B cell (primary cell): ENCODE data around the gene SREBF1. TPM values are rescaled to one million over a fixed set of nuclear protein-coding genes. Genes with fewer than 3 reads are reported as not detected.

Experiments used
- ATAC-seq: fragments of 200-7000 bp; cut with Tn5 transposase; one replicate; pipeline ENCODE4 v1.10.0; 2021; ENCODE audit warnings: low read depth, mild to moderate bottlenecking, moderate number of reproducible peaks, moderate library complexity
- CTCF ChIA-PET: fragments of 350-600 bp; sonication (Branson Sonifier 250); formaldehyde crosslinking; loops from one replicate; lab custom pipeline; 2021; ENCODE audit warnings: antibody characterized with exemption, inconsistent platforms; lab: Charles Lee
- POLR2A ChIA-PET: fragments of 350-600 bp; sonication (Branson Sonifier 250); formaldehyde crosslinking; loops from one replicate; lab custom pipeline; 2021; ENCODE audit warnings: antibody characterized with exemption; lab: Charles Lee
- DNase-seq: peaks from one replicate; pipeline ENCODE4 v3.0.0; 2013
- H2AFZ ChIP-seq: 2 replicates; pipeline ENCODE4 v1.6.1; 2012; ENCODE audit warnings: mild to moderate bottlenecking, low read depth, low read length; ENCODE audit not compliant: insufficient read depth, poor library complexity, severe bottlenecking
- H3K27ac ChIP-seq, 2 donors: 1 replicate in 1 of 2; 2 replicates in 1 of 2; pipeline ENCODE4 v1.5.1; 2012 to 2013; ENCODE audit warnings: low read length in 2 of 2, mild to moderate bottlenecking in 2 of 2, moderate library complexity in 1 of 2
- H3K27me3 ChIP-seq, 4 experiments: fragments of 200-600 bp in 1 of 4; sonication (generic) in 1 of 4; replicated peaks in 1 of 4; 1 replicate in 2 of 4; 2 replicates in 2 of 4; pipeline versions ENCODE4 v1.6.1 to v1.7.0; 2013 to 2016; ENCODE audit warnings: low read length in 3 of 4, mild to moderate bottlenecking in 2 of 4, mixed read lengths in 1 of 4, moderate library complexity in 1 of 4; ENCODE audit not compliant: insufficient read depth in 4 of 4, control insufficient read depth in 3 of 4; ENCODE audit errors: control extremely low read depth in 1 of 4
- H3K36me3 ChIP-seq, 2 experiments: replicated peaks in 1 of 2; 1 replicate in 1 of 2; 2 replicates in 1 of 2; pipeline versions ENCODE4 v1.6.1 to v1.7.1; 2013; ENCODE audit warnings: low read length in 1 of 2; ENCODE audit not compliant: insufficient read depth in 2 of 2, control insufficient read depth in 1 of 2; ENCODE audit errors: control extremely low read depth in 1 of 2, extremely low read depth in 1 of 2
- H3K4me1 ChIP-seq, 2 donors: fragments of 200-600 bp in 1 of 2; sonication (generic) in 1 of 2; 1 replicate in 1 of 2; 2 replicates in 1 of 2; pipeline versions ENCODE4 v1.5.1 to v1.6.1; 2013 to 2017; ENCODE audit warnings: low read length in 2 of 2; ENCODE audit not compliant: control insufficient read depth in 2 of 2, insufficient read depth in 2 of 2
- H3K4me2 ChIP-seq: replicated peaks from 2 replicates; pipeline ENCODE3; 2012; ENCODE audit warnings: mild to moderate bottlenecking, low read depth, low read length; ENCODE audit not compliant: poor library complexity, severe bottlenecking
- H3K4me3 ChIP-seq, 5 experiments: fragments of 200-600 bp in 1 of 5; sonication (generic) in 1 of 5; 1 replicate in 3 of 5; 2 replicates in 2 of 5; pipeline versions ENCODE4 v1.5.1 to v1.7.0; 2011 to 2016; ENCODE audit warnings: low read length in 4 of 5, mild to moderate bottlenecking in 4 of 5, low read depth in 2 of 5, control low read depth in 1 of 5, moderate library complexity in 1 of 5; ENCODE audit not compliant: insufficient read depth in 1 of 5; ENCODE audit errors: control extremely low read depth in 1 of 5, extremely low read depth in 1 of 5
- H3K79me2 ChIP-seq: fragments of 200-600 bp; sonication (generic); one replicate; pipeline ENCODE4 v1.6.0; 2016; ENCODE audit warnings: low read length; ENCODE audit not compliant: control insufficient read depth, insufficient read depth
- H3K9ac ChIP-seq: fragments of 200-600 bp; sonication (generic); 2 replicates; pipeline ENCODE4 v1.6.1; 2017; ENCODE audit warnings: mild to moderate bottlenecking, low read length, moderate library complexity
- H3K9me3 ChIP-seq, 3 donors: one replicate each; pipeline versions ENCODE4 v1.6.1 to v1.7.1; 2013; ENCODE audit warnings: low read length in 2 of 3; ENCODE audit not compliant: control insufficient read depth in 2 of 3, insufficient read depth in 1 of 3; ENCODE audit errors: control extremely low read depth in 1 of 3
- H4K20me1 ChIP-seq: 2 replicates; pipeline ENCODE4 v1.6.0; 2012; ENCODE audit warnings: mild to moderate bottlenecking, low read length; ENCODE audit not compliant: insufficient read depth, control insufficient read depth, poor library complexity, severe bottlenecking
- H3K27ac Mint-ChIP-seq: one replicate; pipeline ENCODE4 v1.8.0; 2021; ENCODE audit warnings: mixed read lengths
- H3K27me3 Mint-ChIP-seq: one replicate; pipeline ENCODE4 v1.8.0; 2021; ENCODE audit warnings: mixed read lengths
- H3K4me1 Mint-ChIP-seq: one replicate; pipeline ENCODE4 v1.8.0; 2021; ENCODE audit warnings: mixed read lengths
- H3K4me3 Mint-ChIP-seq: one replicate; pipeline ENCODE4 v1.8.0; 2021; ENCODE audit warnings: mixed read lengths
- H3K9me3 Mint-ChIP-seq: one replicate; pipeline ENCODE4 v1.8.0; 2022; ENCODE audit warnings: mixed read lengths; ENCODE audit not compliant: insufficient read depth
- CTCF ChIP-seq: fragments of 200-600 bp; IDR thresholded peaks from one replicate; pipeline ENCODE4 v1.8.0; 2022; ENCODE audit warnings: antibody characterized with exemption, mild to moderate bottlenecking
- EZH2 ChIP-seq: IDR thresholded peaks from 2 replicates; pipeline ENCODE4 v1.6.1; 2012; ENCODE audit warnings: borderline replicate concordance, low read depth, mild to moderate bottlenecking, moderate library complexity, low read length; ENCODE audit not compliant: insufficient read depth, poor library complexity, severe bottlenecking
- WGBS: methylation state at CpG from one replicate; pipeline ENCODE4 v1.1.5; 2013; ENCODE audit warnings: missing lambda C conversion rate; ENCODE audit not compliant: insufficient coverage; 5-methylcytosine and 5-hydroxymethylcytosine counted together
- intact Hi-C: fragments of 100-400 bp; cut with micrococcal nuclease; formaldehyde crosslinking; loops from one replicate; pipeline ENCODE4 v1.10.0; 2022
- polyA plus RNA-seq: library from polyadenylated mRNA; depleted of rRNA; stranded (reverse); fragments of >200 nt; gene quantifications from 2 replicates; pipeline ENCODE4 v1.2.3, GENCODE V29; 2012
- total RNA-seq, 2 donors: library from RNA; stranded (reverse); fragments of 120-200 nt in 1 of 2; gene quantifications; 1 replicate in 1 of 2; 2 replicates in 1 of 2; pipeline versions ENCODE4 v1.2.3 to v1.2.4, GENCODE V29; 2013 to 2022

SREBF1 gene
- total and polyA plus RNA-seq, 2 donors (not counting 1 experiment from before 2014, with no cell fraction given), result 21.6 to 34.9 TPM

GRCh38 chr17:17849147-17849820 is 12.5 kb upstream of the SREBF1 start:
- H3K36me3 ChIP-seq, result no peaks in the 10 kb centered on the region
- H3K27ac Mint-ChIP-seq, result peak overlapping the region; percentile 15
- ChIA-PET CTCF (interaction anchor here (1.0 to 2.7 kb wide), 3 partner anchors 10 to 37 kb away, joined by 3 to 19 read pairs (median 6); no protein-coding TSS in a partner anchor), POLR2A (interaction anchor here (1.3 kb wide), 1 partner anchor 8 kb away, joined by 4 read pairs; no protein-coding TSS in a partner anchor)
- no peak overlapping the region for H3K9ac ChIP-seq
- H4K20me1 ChIP-seq, result no peaks in the 10 kb centered on the region
- WGBS, result 42% methylated on average over 4 of the region's 5 CpGs
- H3K4me1 ChIP-seq, result peaks cover 24 to 31% of the 10 kb centered on the region in 2 donors
- no peak overlapping the region for H3K4me3 Mint-ChIP-seq
- TF ChIP-seq CTCF, result no peak
- no peak for TF ChIP-seq EZH2
- no peaks in the 10 kb centered on the region for H3K9me3 ChIP-seq
- no peaks in the 10 kb centered on the region for H3K9me3 Mint-ChIP-seq
- peak overlapping the region; percentile 30 to 37 for H3K27ac ChIP-seq
- H3K79me2 ChIP-seq, result no peaks in the 10 kb centered on the region
- H2AFZ ChIP-seq, result no peak overlapping the region
- no peaks in the 10 kb centered on the region for H3K27me3 ChIP-seq
- H3K4me3 ChIP-seq, result no peak overlapping the region
- H3K4me1 Mint-ChIP-seq, result peaks cover 33% of the 10 kb centered on the region
- DNase-seq (no peak), ATAC-seq (peak; percentile 35)
- H3K27me3 Mint-ChIP-seq, result no peaks in the 10 kb centered on the region
- intact Hi-C loops, result no loop called here
- peak overlapping the region; percentile 28 for H3K4me2 ChIP-seq
